ENCODE data around the gene NME4.

DNA sequence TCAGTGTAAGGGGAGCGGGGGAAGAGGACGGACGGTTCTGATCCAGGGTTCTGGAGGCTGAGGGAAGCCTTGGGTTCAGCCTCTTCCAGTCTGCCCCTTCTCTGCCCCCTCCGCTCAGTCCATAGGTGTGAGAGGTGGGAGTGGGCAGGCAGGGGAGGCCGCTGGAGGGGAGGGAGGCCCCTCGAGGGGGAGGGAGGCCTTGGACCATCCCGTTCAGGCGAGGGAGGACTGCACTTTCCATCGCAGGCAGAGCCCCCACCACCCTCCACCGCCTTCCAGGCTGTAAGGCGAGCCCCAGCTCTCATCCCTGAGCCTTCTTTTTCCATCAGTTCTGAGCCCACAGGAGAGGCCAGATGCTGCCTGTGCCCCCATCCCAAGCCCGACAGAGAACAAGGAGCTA is 40.3 kb upstream of the NME4 start:
- no peak for TF ChIP-seq JUN (IDR thresholded peaks at IDR 0.05)
- no peak for TF ChIP-seq POLR2A (IDR thresholded peaks at IDR 0.05; ENCODE audit: low read length)
- TF ChIP-seq, protein P1, sequence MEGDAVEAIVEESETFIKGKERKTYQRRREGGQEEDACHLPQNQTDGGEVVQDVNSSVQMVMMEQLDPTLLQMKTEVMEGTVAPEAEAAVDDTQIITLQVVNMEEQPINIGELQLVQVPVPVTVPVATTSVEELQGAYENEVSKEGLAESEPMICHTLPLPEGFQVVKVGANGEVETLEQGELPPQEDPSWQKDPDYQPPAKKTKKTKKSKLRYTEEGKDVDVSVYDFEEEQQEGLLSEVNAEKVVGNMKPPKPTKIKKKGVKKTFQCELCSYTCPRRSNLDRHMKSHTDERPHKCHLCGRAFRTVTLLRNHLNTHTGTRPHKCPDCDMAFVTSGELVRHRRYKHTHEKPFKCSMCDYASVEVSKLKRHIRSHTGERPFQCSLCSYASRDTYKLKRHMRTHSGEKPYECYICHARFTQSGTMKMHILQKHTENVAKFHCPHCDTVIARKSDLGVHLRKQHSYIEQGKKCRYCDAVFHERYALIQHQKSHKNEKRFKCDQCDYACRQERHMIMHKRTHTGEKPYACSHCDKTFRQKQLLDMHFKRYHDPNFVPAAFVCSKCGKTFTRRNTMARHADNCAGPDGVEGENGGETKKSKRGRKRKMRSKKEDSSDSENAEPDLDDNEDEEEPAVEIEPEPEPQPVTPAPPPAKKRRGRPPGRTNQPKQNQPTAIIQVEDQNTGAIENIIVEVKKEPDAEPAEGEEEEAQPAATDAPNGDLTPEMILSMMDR (IDR thresholded peaks at IDR 0.05): no peak
- no peak for TF ChIP-seq HDAC2 (IDR thresholded peaks at IDR 0.05)
- no peak for TF ChIP-seq CHD2 (IDR thresholded peaks at IDR 0.05; ENCODE audit: low read length, partially characterized antibody)
- no peak for TF ChIP-seq CEBPB (IDR thresholded peaks at IDR 0.05)
- no peak for TF ChIP-seq MAFK (IDR thresholded peaks at IDR 0.05; ENCODE audit: partially characterized antibody)
- no peak for TF ChIP-seq CBX2 (IDR thresholded peaks at IDR 0.05; ENCODE audit: borderline replicate concordance, low read depth)
- no peak for TF ChIP-seq EP300 (IDR thresholded peaks at IDR 0.05)
- TF ChIP-seq, protein P2, sequence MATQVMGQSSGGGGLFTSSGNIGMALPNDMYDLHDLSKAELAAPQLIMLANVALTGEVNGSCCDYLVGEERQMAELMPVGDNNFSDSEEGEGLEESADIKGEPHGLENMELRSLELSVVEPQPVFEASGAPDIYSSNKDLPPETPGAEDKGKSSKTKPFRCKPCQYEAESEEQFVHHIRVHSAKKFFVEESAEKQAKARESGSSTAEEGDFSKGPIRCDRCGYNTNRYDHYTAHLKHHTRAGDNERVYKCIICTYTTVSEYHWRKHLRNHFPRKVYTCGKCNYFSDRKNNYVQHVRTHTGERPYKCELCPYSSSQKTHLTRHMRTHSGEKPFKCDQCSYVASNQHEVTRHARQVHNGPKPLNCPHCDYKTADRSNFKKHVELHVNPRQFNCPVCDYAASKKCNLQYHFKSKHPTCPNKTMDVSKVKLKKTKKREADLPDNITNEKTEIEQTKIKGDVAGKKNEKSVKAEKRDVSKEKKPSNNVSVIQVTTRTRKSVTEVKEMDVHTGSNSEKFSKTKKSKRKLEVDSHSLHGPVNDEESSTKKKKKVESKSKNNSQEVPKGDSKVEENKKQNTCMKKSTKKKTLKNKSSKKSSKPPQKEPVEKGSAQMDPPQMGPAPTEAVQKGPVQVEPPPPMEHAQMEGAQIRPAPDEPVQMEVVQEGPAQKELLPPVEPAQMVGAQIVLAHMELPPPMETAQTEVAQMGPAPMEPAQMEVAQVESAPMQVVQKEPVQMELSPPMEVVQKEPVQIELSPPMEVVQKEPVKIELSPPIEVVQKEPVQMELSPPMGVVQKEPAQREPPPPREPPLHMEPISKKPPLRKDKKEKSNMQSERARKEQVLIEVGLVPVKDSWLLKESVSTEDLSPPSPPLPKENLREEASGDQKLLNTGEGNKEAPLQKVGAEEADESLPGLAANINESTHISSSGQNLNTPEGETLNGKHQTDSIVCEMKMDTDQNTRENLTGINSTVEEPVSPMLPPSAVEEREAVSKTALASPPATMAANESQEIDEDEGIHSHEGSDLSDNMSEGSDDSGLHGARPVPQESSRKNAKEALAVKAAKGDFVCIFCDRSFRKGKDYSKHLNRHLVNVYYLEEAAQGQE (IDR thresholded peaks at IDR 0.05): no peak
- no peak for TF ChIP-seq PHF8 (IDR thresholded peaks at IDR 0.05; ENCODE audit: borderline replicate concordance, low read depth)
